ENCODE results near the gene INTS3. TPM values are rescaled to one million over a fixed set of nuclear protein-coding genes. Genes with fewer than 3 reads are reported as not detected.

The INTS3 gene
- total and polyA plus RNA-seq, 9 of the 15 experiments (the other 6 are each of a cell fraction or from before 2014, with no cell fraction given): 6.3 to 24.1 (median 14.3) TPM

- BruUV-seq (replicated peaks): no TSS peak
- ChIA-PET POLR2A (no interaction called here), CTCF (ENCODE audit: low intra/inter-chr PET ratio) (no interaction called here)
- H3K9ac ChIP-seq (ENCODE audit: insufficient read depth in 1 of 2, low read depth in 2 of 2, low read length in 2 of 2): 0 out of 4 replicates have a peak overlapping the region, but pooled peaks of 1 of the 2 experiments have one; percentile 22
- H3K9me1 ChIP-seq (ENCODE audit: control insufficient read depth, insufficient read depth, low read length): no peaks in the 10 kb centered on the region
- no peak overlapping the region for H3K27ac ChIP-seq (ENCODE audit: extremely low read depth, low read depth, low read length)
- WGBS (ENCODE audit: insufficient coverage, low coverage, missing lambda C conversion rate): 27% methylated on average over 7 of the region's 7 CpGs
- peaks cover 10 to 49% of the 10 kb centered on the region in 2 experiments for H3K4me1 ChIP-seq (replicated peaks in 1 of 2; ENCODE audit: control insufficient read depth in 2 of 2, insufficient read depth in 2 of 2, low read length in 2 of 2)
- in situ Hi-C loops (cut with MboI) (loop anchor here (5.0 kb wide), 1 partner anchor 105 kb away; the partner anchor contains the start of gene ILF2), intact Hi-C loops (cut with micrococcal nuclease) (loop anchor here (10.0 kb wide), 1 partner anchor 263 kb away; no protein-coding TSS in a partner anchor)
- DNase-seq (ENCODE audit: extremely low read depth in 1 of 4, low spot score in 3 of 4): peak in 1 of 4 experiments; percentile 30
- peaks cover 5% of the 10 kb centered on the region; the same call in 1 of the 3 replicates for H3K36me3 ChIP-seq (ENCODE audit: control insufficient read depth, insufficient read depth, low read length)
- no peaks in the 10 kb centered on the region for H3K79me2 ChIP-seq (ENCODE audit: control insufficient read depth, insufficient read depth, low read length)
- no peak overlapping the region for H2AFZ ChIP-seq (ENCODE audit: low read depth, low read length)
- no peaks in the 10 kb centered on the region for H3K27me3 ChIP-seq (ENCODE audit: control insufficient read depth in 2 of 2, insufficient read depth in 2 of 2, low read length in 2 of 2)
- no peak for FAIRE-seq
- TF ChIP-seq ZNF347 (CRISPR knock-in tag; IDR thresholded peaks at IDR 0.05; ENCODE audit: low read depth): no peak
- peak; percentile 73 for TF ChIP-seq NFIC (IDR thresholded peaks at IDR 0.05)
- TF ChIP-seq EGR1 (conservative IDR thresholded peaks at IDR 0.05): peak; percentile 76
- no peak overlapping the region for H3K4me3 ChIP-seq
- H3K9me3 ChIP-seq (replicated peaks; ENCODE audit: control insufficient read depth, insufficient read depth, low read depth, low read length): no peaks in the 10 kb centered on the region
- no peak for ATAC-seq
- no peak overlapping the region for H3K4me2 ChIP-seq (ENCODE audit: insufficient read depth, low read length)
- no peaks in the 10 kb centered on the region for H4K20me1 ChIP-seq (replicated peaks; ENCODE audit: control insufficient read depth, insufficient read depth, low read length)
Measured at GRCh38 chr1:153777648-153778047, 49.8 kb downstream of the INTS3 start.

- ChIA-PET CTCF (ENCODE audit: low intra/inter-chr PET ratio) (no interaction called here), POLR2A (interaction anchor here (0.5 to 1.6 kb wide), 2 partner anchors 14 to 212 kb away, joined by 3 to 8 read pairs; partner anchors contain the start of gene RPS27)
- H3K9me1 ChIP-seq (ENCODE audit: control insufficient read depth, insufficient read depth, low read length): no peaks in the 10 kb centered on the region
- FAIRE-seq (no peak), DNase-seq (ENCODE audit: extremely low read depth in 1 of 4, low spot score in 3 of 4) (no peak), ATAC-seq (no peak)
- H3K79me2 ChIP-seq (ENCODE audit: control insufficient read depth, insufficient read depth, low read length): no peaks in the 10 kb centered on the region
- H3K27ac ChIP-seq (ENCODE audit: extremely low read depth, low read depth, low read length): no peak overlapping the region
- in situ Hi-C loops (cut with MboI): loop anchor here (5.0 kb wide), 1 partner anchor 106 kb away; the partner anchor contains the start of gene ILF2
- peak overlapping the region in 1 of 2 experiments; percentile 43; a peak in 1 of 4 replicates for H3K9ac ChIP-seq (ENCODE audit: insufficient read depth in 1 of 2, low read depth in 2 of 2, low read length in 2 of 2)
- intact Hi-C loops (cut with micrococcal nuclease): loop anchor here (10.0 kb wide), 1 partner anchor 263 kb away; no protein-coding TSS in a partner anchor
- no peak overlapping the region for H3K4me3 ChIP-seq
- H3K36me3 ChIP-seq (ENCODE audit: control insufficient read depth, insufficient read depth, low read length): peaks cover 1% of the 10 kb centered on the region; the same call in 1 of the 3 replicates
- no peak overlapping the region for H2AFZ ChIP-seq (ENCODE audit: low read depth, low read length)
- no peaks in the 10 kb centered on the region for H3K9me3 ChIP-seq (replicated peaks; ENCODE audit: control insufficient read depth, insufficient read depth, low read depth, low read length)
- WGBS (ENCODE audit: insufficient coverage, low coverage, missing lambda C conversion rate): 56% methylated on average over 13 of the region's 22 CpGs
- H4K20me1 ChIP-seq (replicated peaks; ENCODE audit: control insufficient read depth, insufficient read depth, low read length): no peaks in the 10 kb centered on the region
- H3K27me3 ChIP-seq (ENCODE audit: control insufficient read depth in 2 of 2, insufficient read depth in 2 of 2, low read length in 2 of 2): no peaks in the 10 kb centered on the region
- no peak overlapping the region for H3K4me2 ChIP-seq (ENCODE audit: insufficient read depth, low read length)
- no TSS peak for BruUV-seq (replicated peaks)
- H3K4me1 ChIP-seq (replicated peaks in 1 of 2; ENCODE audit: control insufficient read depth in 2 of 2, insufficient read depth in 2 of 2, low read length in 2 of 2): peaks cover 14 to 55% of the 10 kb centered on the region in 2 experiments
- no peak for TF ChIP-seq ZBTB11 (CRISPR knock-in tag; IDR thresholded peaks at IDR 0.05)
- no peak for TF ChIP-seq HMGXB4 (CRISPR knock-in tag; IDR thresholded peaks at IDR 0.05)
- TF ChIP-seq WHSC1 (IDR thresholded peaks at IDR 0.05; ENCODE audit: low read length): no peak
- TF ChIP-seq PURB (CRISPR knock-in tag; IDR thresholded peaks at IDR 0.05; ENCODE audit: low read depth): no peak
Measured at GRCh38 chr1:153778051-153778823, 50.4 kb downstream of the INTS3 start.

Data from K562 (cell line).